NCI-H82 treated with DMSO at 0.1 percent for 48 hours (cell line): ENCODE measurements around the gene GABBR2.

Experiments
- DNase-seq: peaks from one replicate; lab custom pipeline; 2025; ENCODE audit not compliant: unreplicated experiment; lab: John Stamatoyannopoulos, UW

Gene GABBR2

GRCh38 chr9:98410185-98410697 is 298.5 kb downstream of the GABBR2 start:
- DNase-seq = peak; percentile 13

DNA sequence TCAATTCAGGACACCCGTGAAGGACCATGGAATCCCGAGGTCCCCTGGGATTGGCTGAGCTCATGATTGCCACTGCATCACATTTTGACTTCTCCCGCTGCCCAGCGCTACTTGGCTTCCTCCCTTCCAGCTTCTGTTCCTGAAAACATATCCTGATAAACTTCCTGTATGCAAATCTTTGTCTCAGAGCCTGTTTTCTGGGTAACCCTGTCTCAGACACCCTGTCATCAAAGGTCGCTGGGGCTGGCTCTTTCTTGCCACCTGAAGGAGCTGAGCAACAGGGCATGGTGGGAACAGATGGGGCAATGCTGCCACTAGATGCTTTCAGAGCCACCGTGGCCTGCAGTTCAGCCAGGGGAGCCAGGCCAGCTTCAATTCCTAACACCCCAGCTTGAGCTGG is 299.0 kb downstream of the GABBR2 start:
- DNase-seq = no peak

DNA sequence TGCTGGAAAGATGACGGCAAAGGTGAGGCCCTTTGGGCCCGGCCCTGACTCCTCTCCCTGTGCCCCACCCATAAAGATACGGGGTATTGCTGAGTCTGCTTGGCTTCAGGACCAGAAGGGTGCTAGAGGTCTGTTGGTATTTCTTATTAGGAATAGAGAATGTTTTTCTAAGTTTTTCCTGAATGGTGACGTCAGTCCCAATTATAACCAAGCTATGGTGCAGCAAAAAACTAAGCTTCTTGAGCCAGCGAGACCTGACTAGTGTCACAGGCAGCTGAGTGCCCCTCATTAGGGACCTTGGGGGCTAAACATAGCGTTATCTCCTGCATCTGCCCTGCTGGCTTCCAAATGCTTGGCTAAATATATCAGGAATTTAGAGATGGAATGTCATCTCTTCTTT is 302.3 kb downstream of the GABBR2 start:
- no peak for DNase-seq

GRCh38 chr9:98404237-98404636 is 304.5 kb downstream of the GABBR2 start:
- DNase-seq = no peak

- no peak for DNase-seq
Observed at GRCh38 chr9:98403715-98404114, 305.0 kb downstream of the GABBR2 start.

DNA sequence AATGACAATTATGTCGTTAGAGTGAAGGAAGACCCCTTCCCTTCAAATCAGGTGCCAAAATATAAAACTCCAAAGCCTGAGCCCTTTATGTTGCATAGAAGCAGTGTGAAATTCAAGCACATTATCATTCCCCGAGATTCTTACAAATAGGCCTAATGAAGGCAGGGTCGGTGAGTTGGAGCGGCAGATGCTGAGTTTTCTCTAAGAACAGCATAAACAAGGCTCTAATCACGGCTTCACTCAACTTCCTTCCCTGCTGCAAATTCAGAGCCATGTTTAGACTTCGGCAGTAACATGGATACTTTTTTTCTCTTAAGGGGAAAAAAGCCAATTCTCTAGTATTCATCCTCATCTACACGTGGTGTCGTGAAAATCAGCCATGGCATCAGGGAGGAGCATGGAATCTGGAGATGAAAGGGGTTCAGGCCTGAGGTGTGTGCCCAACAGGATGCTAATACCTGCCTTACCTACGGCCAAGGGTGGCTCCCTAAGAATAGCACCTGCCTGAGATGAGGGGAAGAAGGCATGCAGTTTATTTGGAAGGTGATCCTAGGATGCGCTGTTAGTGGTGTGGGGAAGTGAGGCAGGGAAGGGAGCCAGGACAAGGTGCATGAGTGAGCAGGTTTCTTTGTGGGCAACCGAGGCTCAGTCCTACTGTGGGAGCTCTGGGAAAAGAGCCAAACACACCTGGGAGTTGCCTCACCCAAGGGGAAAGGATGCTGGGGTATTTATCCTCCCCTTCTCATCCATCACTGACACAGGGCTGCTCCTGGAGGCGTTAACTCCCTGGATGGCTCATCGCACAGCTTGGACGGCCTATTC is 306.5 kb downstream of the GABBR2 start:
- DNase-seq = no peak

GRCh38 chr9:98401140-98402018 is 307.4 kb downstream of the GABBR2 start:
- DNase-seq = peak; percentile 51

- DNase-seq = no peak
Observed at GRCh38 chr9:98399950-98400683, 308.6 kb downstream of the GABBR2 start.

DNA sequence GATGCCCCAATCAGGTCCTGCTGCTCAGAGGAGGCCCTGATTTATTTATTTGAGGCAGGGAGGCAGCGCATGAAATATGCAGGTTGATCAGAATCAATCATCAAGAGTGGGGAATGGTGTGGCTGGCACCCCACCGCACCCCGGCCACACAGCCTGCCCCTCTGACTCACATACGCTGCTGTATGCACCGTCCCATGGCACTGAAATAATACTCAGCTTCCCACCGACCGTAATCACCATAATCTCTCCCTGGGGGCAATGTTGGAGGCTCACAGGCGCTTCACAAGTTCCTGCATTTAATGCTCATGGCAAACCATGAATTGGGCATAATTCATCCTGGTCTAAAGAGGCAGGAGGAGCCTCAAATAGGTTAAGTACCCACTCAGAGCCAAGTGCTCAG is 312.1 kb downstream of the GABBR2 start:
- no peak for DNase-seq

DNA sequence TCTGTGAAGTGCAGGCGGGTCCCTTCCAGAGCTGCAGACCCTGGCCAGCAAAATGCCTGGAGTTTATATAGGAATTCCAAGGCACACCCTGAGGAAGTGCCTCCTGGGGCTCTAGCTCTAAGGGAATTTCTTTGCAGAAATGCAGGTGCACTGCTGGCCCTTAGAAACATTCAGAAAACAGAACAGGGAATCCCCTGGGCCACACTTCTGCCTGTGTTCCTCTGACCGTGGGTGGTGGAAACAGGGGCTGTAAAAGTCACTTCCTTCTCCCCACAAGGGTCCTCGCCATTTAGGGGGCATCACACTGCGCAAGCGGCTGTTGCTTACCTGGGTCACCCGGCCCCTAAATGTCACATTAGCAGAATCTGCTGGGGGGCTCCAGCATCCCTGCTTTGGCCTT is 312.5 kb downstream of the GABBR2 start:
- DNase-seq = no peak

DNA sequence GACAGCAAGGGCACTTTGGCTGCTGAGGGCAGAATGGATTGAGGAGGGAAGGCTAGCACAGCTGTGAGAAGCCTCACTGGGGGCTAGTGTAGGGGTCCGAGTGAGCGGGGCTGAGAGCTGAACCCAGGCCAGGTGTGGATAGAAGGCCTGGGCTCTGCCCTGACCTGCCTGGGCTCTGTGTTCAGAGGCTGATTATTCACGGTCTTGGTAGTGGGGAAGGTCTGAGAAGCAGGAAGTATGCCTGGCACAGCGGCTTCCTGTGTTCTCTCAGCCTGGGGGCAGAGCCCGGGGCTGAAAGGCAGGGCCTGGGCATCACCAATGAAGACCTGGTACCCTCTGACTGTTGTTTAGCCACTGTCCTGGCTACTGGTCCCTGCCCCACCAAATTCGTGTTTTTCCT is 316.9 kb downstream of the GABBR2 start:
- no peak for DNase-seq

GRCh38 chr9:98391406-98391805 is 317.3 kb downstream of the GABBR2 start:
- no peak for DNase-seq

GRCh38 chr9:98385751-98386150 is 323.0 kb downstream of the GABBR2 start:
- no peak for DNase-seq

- DNase-seq = no peak
Observed at GRCh38 chr9:98383758-98384157, 325.0 kb downstream of the GABBR2 start.

DNA sequence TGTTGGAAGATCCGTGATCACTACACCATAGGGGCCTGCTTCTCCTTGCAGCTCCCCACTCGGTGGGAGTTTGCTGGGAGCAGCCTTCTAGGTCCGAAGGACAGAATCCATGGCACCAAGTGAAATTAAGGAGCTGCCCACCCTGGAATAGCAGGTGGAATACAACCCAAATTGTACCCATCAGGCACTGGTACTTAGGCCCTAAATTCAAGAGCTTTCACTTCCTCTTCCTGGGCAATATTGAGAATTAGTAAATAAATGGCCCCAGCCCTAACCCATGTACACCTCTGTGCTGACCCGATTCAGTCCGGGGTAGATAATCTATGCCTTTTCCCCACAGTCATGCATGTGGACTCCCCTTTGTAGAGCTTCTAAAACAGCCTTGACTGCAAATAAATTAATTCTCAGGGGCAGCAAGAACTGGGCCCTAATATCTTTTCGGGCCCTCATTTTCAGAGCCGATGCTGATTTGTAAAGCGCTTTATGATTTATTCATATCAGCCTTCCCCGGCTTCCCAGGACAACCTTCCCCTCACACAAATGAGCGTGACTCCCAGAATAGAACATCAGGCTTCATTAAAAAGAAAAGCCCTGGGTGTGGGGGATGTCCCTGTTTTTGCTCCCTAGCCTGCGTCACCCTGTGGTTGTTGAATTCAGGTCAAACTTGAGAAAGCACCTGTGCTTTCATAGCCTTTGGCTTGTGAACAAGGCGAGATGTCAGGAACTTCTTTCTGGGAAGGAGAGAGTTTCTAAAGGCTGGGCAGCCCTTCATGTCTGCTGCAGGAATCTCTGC is 327.2 kb downstream of the GABBR2 start:
- DNase-seq = no peak

- no peak for DNase-seq
Observed at GRCh38 chr9:98380065-98380681, 328.6 kb downstream of the GABBR2 start.

GRCh38 chr9:98379572-98379971 is 329.2 kb downstream of the GABBR2 start:
- no peak for DNase-seq

GRCh38 chr9:98378794-98379193 is 329.9 kb downstream of the GABBR2 start:
- DNase-seq = no peak

- DNase-seq = no peak
Observed at GRCh38 chr9:98378206-98378780, 330.4 kb downstream of the GABBR2 start.
